Epithelial cell of proximal tubule (primary cell): ENCODE results near the gene YTHDC1. TPM values are rescaled to one million over a fixed set of nuclear protein-coding genes. Genes with fewer than 3 reads are reported as not detected.
"Not testable (repeated sequence)": the region's sequence is repeated elsewhere in the genome, so short reads cannot be mapped to it uniquely, and the experiment has no call there.

ENCODE experiments used
- DNase-seq: peaks from one replicate; pipeline ENCODE4 v3.0.0-alpha.2; 2011; ENCODE audit warnings: low read depth
- H3K4me3 ChIP-seq: 2 replicates; pipeline ENCODE4 v1.5.1; 2011; ENCODE audit warnings: low read depth, mild to moderate bottlenecking, low read length
- total RNA-seq: library from RNA; depleted of rRNA; stranded (reverse); fragments of >200 nt; gene quantifications from 2 replicates; pipeline ENCODE4 v1.2.3, GENCODE V29; 2015
- TF ChIP-seq, protein P1 (sequence below): conservative IDR thresholded peaks from 2 replicates; pipeline ENCODE4 v1.5.1; 2012; ENCODE audit warnings: low read depth, mild to moderate bottlenecking, low read length

YTHDC1 gene
- total RNA-seq, 1 donor from 2014 or later: 55.0 TPM

DNA sequence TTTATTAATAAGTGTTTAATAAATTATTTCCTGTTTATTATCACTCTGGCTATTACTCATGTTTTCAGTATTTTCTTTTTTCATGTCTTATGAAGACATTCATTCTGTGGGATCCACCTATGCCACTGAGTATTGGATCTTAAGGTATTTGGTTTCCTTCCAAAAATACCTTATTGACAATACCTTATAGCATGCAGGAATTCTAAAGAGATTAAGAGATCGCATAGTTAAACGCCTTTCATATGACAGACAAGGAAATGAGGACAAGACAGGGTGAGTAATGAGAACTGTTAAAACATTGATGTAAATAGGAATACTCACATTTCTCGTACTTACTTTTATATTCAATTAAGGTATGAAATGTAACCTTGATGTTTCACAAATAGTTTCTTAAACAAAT lies 66.2 kb downstream of the YTHDC1 start:
- H3K4me3 ChIP-seq: no peak overlapping the region

DNA sequence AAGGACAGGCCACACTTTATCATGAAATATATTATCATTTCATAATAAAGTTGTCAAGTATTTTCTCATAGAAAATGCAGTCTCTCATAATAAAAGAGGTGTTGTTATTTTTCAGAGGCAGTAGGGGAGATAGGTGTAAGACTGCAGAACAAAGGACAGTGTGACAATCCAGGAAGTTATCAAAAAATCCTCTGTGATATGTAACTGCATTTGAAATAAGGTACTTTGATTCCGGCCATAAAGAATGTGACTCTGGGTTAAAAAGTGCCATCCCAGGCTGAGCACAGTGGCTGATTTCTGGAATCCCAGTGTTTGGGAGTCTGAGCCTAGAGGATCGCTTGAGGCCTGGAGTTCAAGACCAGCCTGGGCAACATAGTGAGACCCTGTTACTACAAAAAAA lies 66.8 kb downstream of the YTHDC1 start:
- DNase-seq: no peak
- TF ChIP-seq, protein P1, sequence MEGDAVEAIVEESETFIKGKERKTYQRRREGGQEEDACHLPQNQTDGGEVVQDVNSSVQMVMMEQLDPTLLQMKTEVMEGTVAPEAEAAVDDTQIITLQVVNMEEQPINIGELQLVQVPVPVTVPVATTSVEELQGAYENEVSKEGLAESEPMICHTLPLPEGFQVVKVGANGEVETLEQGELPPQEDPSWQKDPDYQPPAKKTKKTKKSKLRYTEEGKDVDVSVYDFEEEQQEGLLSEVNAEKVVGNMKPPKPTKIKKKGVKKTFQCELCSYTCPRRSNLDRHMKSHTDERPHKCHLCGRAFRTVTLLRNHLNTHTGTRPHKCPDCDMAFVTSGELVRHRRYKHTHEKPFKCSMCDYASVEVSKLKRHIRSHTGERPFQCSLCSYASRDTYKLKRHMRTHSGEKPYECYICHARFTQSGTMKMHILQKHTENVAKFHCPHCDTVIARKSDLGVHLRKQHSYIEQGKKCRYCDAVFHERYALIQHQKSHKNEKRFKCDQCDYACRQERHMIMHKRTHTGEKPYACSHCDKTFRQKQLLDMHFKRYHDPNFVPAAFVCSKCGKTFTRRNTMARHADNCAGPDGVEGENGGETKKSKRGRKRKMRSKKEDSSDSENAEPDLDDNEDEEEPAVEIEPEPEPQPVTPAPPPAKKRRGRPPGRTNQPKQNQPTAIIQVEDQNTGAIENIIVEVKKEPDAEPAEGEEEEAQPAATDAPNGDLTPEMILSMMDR: no peak
- no peak overlapping the region for H3K4me3 ChIP-seq

More for the DNA sequence above, 66.2 kb downstream of the YTHDC1 start:
- TF ChIP-seq, protein P1: no peak
- DNase-seq: no peak

DNA sequence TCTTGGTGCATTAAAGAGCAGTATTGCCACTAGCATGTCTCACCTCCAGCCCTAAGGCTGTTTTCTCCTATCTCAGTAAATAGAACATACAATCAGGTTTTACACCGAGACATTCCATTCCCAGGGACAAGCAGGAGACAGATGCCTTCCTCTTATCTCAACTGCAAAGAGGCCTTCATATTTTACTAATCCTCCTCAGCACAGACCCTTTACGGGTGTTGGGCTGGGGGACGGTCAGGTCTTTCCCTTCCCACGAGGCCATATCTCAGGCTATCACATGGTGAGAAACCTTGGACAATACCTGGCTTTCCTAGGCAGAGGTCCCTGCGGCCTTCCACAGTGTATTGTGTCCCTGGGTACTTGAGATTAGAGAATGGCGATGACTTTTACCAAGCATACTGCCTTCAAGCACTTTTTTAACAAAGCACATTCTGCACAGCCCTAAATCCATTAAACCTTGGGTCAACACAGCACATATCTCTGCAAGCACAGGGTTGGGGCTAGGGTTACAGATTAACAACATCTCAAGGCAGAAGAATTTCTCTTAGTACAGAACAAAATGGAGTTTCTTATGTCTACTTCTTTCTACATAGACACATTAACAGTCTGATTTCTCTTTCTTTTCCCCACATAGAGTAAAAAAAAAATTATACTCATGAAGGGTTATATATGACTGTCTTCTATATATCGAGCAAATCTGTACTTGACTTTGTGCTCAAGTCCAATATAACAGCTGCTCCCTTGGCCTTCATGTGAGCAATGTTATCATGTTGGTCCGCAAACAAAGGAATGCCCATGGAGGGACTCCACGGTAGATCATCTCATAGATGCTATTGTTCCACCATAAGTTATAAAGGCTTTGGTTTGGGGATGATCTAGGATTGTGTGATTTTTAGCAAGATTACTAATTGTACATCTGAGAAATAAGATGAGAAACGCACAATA lies 67.8 kb downstream of the YTHDC1 start:
- DNase-seq, H3K4me3 ChIP-seq: not testable (repeated sequence)

DNA sequence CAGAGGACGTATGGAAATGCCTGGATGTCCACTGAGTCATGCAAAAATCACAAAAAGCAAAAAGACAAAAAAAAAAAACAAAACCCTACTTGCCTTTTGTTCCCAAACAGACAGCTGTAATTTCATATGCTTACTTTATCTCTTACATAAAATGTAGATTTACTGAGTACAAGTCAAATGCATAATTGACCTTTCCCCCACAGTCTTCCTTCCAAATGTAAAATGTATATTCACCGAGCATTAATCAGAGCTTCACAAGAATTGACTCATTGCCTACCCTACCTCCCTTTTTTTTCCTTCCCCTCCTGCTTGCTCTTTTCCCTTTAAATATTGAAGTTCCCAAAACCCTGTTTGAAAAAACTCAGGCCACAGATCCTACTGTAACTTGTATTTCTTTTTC lies 71.9 kb downstream of the YTHDC1 start:
- TF ChIP-seq, protein P1: no peak
- H3K4me3 ChIP-seq: no peak overlapping the region
- DNase-seq: no peak

DNA sequence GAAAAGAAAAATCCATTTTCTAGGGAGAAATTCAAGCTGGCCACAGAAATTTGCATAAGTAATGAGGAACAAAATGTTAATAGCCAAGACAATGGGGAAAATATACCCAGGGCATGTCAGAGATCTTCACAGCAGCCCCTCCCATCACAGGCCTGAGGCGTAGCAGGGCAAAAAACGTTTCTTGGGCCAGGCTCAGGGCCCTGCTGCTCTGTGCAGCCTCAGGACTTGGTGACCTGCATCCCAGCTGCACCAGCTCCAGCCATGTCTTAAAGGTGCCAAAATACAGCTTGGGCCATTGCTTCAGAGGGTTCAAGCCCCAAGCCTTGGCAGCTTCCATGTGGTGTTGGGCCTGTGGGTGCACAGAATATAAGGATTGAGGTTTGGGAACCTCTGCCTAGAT lies 72.3 kb downstream of the YTHDC1 start:
- no peak for DNase-seq
- H3K4me3 ChIP-seq: no peak overlapping the region
- TF ChIP-seq, protein P1: no peak

DNA sequence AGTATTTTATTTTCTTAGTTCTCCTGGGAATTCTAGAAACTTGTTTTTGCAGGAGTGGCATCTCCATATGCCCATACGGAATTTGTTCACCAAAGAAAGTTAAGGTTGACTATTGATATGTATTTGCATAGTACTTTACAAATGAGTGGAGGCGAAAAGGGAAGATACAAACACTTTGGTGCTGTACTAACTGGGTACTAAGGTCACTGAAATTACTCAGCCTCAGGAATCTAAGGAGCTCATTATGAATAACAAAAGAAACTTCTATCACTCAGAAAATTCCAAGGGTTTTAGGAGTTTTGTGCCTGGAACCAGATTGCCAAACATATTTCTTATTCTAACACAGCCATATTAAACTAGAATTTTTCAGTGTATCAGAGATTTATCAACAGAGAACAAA lies 77.0 kb downstream of the YTHDC1 start:
- TF ChIP-seq, protein P1: no peak
- H3K4me3 ChIP-seq: no peak overlapping the region
- peak; percentile 27 for DNase-seq

DNA sequence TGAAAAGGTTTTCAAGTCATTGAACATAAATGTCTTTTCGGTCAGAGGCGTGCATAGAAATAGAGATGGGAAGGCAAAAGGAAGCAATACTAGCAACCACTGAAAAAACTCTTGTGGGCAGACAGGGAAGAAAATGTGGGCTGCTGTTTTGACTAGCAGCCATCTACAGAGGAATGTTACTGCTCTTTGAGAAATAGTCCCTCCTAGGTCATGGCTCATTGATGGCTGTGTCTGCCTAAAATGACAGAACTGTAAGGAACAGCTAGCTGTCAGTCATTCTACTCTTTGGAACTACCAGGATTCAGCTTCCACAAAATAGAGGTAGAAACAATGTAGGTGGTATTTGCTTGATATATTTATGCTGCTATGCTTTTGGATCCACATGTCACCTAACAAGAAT lies 77.5 kb downstream of the YTHDC1 start:
- peak overlapping the region; percentile 46 for H3K4me3 ChIP-seq
- TF ChIP-seq, protein P1: no peak

More for the DNA sequence above, 77.5 kb downstream of the YTHDC1 start:
- no peak for DNase-seq
